Lower leg skin (tissue), 4 donors: Measurements from ENCODE around the gene NFIA. TPM values are rescaled to one million over a fixed set of nuclear protein-coding genes. Genes with fewer than 3 reads are reported as not detected.

ENCODE experiments used
- DNase-seq, 2 donors: peaks; one replicate each; pipeline ENCODE4 v3.0.0-alpha.2; 2019; ENCODE audit warnings: low spot score in 2 of 2
- H3K4me3 ChIP-seq: fragments of 200-600 bp; sonication (generic); 2 replicates; pipeline ENCODE4 v1.5.1; 2017; ENCODE audit warnings: mild to moderate bottlenecking, low read depth; ENCODE audit not compliant: poor library complexity, severe bottlenecking
- POLR2A ChIP-seq, 2 donors: fragments of 450-650 bp; IDR thresholded peaks; one replicate each; pipeline ENCODE4 v1.6.1; 2016 to 2017; ENCODE audit warnings: antibody characterized with exemption in 2 of 2, mild to moderate bottlenecking in 1 of 2, moderate library complexity in 1 of 2
- WGBS, 2 donors: methylation state at CpG; one replicate each; pipeline ENCODE4 v1.1.5; 2018; 5-methylcytosine and 5-hydroxymethylcytosine counted together
- intact Hi-C: fragments of 100-400 bp; cut with DNase I; formaldehyde crosslinking; loops from one replicate; pipeline ENCODE4 v1.15.0; 2023; ENCODE audit warnings: low total_unique reads
- total RNA-seq, 4 donors: library from RNA; depleted of rRNA; stranded (reverse); fragments of >200 nt; gene quantifications; one replicate each; pipeline ENCODE4 v1.1.0, GENCODE V29; 2016
- TF ChIP-seq, protein P1 (sequence below), 3 donors: fragments of 450-650 bp; IDR thresholded peaks; one replicate each; pipeline ENCODE4 v1.5.1; 2016; ENCODE audit warnings: antibody characterized with exemption in 3 of 3, mild to moderate bottlenecking in 3 of 3, moderate library complexity in 2 of 3

NFIA gene
- total RNA-seq, 4 donors from 2014 or later: 26.0 to 32.5 (median 30.3) TPM

- TF ChIP-seq POLR2A (IDR thresholded peaks at IDR 0.05): no peak
- TF ChIP-seq, protein P1, sequence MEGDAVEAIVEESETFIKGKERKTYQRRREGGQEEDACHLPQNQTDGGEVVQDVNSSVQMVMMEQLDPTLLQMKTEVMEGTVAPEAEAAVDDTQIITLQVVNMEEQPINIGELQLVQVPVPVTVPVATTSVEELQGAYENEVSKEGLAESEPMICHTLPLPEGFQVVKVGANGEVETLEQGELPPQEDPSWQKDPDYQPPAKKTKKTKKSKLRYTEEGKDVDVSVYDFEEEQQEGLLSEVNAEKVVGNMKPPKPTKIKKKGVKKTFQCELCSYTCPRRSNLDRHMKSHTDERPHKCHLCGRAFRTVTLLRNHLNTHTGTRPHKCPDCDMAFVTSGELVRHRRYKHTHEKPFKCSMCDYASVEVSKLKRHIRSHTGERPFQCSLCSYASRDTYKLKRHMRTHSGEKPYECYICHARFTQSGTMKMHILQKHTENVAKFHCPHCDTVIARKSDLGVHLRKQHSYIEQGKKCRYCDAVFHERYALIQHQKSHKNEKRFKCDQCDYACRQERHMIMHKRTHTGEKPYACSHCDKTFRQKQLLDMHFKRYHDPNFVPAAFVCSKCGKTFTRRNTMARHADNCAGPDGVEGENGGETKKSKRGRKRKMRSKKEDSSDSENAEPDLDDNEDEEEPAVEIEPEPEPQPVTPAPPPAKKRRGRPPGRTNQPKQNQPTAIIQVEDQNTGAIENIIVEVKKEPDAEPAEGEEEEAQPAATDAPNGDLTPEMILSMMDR (IDR thresholded peaks at IDR 0.05): no peak
- WGBS, 2 donors: 85 to 88% methylated on average over 3 of the region's 3 CpGs
- intact Hi-C loops: no loop called here
- DNase-seq: no peak
- H3K4me3 ChIP-seq: no peak overlapping the region
These were observed 69.7 kb downstream of the NFIA start for GRCh38 chr1:61152066-61152465.

DNA sequence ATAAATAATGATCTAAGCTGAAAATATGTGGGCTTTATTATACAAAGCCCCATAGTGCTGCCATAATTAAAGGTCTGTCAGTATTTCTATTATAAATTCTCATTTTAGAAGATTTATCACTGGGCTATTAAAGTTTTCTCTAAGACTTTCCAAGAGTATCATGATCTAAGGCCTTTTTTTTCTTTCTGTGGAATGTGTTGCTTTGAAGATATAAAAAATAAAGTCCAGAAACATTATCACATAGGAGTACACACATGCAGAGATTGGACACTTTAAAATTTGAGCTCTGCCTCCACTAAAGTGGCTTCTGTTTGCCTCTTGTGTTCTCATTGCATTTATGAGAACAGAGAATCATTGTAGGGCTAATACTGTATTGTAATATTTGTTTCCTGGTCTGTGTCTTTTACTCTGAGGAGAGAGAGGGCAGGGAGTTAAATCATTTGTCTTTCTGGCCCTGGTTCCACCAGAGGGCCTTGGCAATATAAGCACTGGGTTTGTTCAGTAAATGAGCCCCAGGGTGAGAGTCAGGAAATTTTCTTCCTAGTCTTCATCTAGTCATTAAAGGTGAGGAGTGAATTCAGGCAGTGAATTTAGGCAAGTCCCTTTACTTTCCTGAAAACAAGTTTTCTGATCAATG lies 70.2 kb downstream of the NFIA start:
- intact Hi-C loops: no loop called here
- TF ChIP-seq, protein P1 (IDR thresholded peaks at IDR 0.05): no peak
- no peak for TF ChIP-seq POLR2A (IDR thresholded peaks at IDR 0.05)
- no peak overlapping the region for H3K4me3 ChIP-seq
- DNase-seq: no peak

DNA sequence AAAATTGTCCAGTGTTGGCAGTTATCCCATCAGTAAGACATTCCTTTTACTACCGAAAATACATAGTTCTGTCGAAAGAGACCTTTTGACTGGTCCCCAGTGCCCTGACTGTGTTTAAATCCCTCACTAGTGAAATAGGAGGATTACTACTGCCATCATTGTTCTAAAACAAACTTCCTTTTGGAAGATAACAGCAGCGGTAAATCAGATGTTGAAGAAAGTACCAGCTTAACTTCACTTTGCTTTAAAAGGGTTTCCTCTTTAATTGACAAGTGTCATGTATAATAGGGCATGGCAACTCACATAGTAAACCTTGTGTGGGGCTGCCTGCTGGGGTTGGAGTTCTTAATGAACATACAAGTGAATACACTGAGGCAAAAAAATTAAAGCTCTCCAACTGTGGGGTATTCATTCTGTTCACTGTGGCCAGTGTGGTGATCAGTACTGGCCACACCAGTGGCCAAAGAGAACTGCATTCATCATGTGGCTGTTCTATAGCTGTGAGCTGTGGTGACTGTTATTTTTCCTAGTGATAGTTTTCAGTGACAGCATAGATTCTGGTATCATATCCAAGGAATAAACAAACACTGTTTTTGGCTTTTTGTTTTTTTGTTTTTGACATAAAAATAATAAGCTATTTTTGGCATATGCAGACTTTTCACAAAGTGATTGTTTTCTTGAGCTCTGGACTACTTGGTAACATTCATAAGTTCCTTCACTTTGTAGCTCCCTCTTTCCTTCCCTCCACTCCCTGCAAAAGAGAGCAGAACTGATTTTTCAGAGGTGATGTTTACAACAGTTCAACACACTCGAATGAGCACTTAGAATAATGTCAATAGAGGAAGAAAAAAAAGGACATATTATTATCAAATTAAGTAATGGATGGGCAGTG lies 74.5 kb downstream of the NFIA start:
- H3K4me3 ChIP-seq: no peak overlapping the region
- DNase-seq: no peak
- 55 to 62% methylated on average over 4 of the region's 4 CpGs for WGBS, 2 donors
- no peak for TF ChIP-seq POLR2A (IDR thresholded peaks at IDR 0.05)
- intact Hi-C loops: no loop called here

DNA sequence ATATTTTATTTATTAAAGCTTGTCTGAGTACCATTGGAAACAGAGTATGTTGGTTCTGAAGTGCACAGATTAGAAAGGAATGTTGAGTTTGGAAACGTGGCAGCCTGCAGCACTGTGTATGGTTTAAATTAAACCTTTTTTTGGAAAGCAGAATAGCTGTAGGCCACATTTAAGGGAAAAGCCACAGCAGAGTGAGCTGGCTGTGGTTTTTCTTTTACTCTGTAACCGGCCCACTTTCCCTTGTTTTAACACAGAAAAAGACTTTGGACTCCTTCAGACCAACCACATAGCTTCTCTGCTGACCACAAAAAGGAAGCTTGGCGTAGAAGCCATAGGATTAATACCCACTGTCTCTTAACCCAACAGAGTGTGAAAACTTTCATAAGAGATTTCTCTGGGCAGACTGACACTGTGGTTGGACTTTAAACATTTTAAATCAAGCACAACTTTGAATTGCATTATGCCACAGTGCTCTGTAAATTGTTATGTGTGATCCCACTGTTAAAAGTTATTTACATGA lies 75.2 kb downstream of the NFIA start:
- TF ChIP-seq POLR2A (IDR thresholded peaks at IDR 0.05): no peak
- TF ChIP-seq, protein P1 (IDR thresholded peaks at IDR 0.05): no peak
- no peak overlapping the region for H3K4me3 ChIP-seq
- intact Hi-C loops: no loop called here
- WGBS, 2 donors: 17 to 30% methylated on average over 3 of the region's 3 CpGs
- no peak for DNase-seq

- H3K4me3 ChIP-seq: no peak overlapping the region
- intact Hi-C loops: no loop called here
- TF ChIP-seq, protein P1 (IDR thresholded peaks at IDR 0.05): no peak
- no peak for TF ChIP-seq POLR2A (IDR thresholded peaks at IDR 0.05)
- no peak for DNase-seq
- 47 to 52% methylated on average over 3 of the region's 3 CpGs for WGBS, 2 donors
These were observed 76.2 kb downstream of the NFIA start for GRCh38 chr1:61158591-61158990.

GRCh38 chr1:61160526-61160925 lies 78.2 kb downstream of the NFIA start:
- no peak for DNase-seq
- intact Hi-C loops: no loop called here
- no peak overlapping the region for H3K4me3 ChIP-seq
- no peak for TF ChIP-seq POLR2A (IDR thresholded peaks at IDR 0.05)
- TF ChIP-seq, protein P1 (IDR thresholded peaks at IDR 0.05): no peak
- 81 to 89% methylated on average over 4 of the region's 4 CpGs for WGBS, 2 donors
